B cell (primary cell): Measurements from ENCODE around the gene CCNG1. TPM values are rescaled to one million over a fixed set of nuclear protein-coding genes. Genes with fewer than 3 reads are reported as not detected.
"Not testable (repeated sequence)": the region's sequence is repeated elsewhere in the genome, so short reads cannot be mapped to it uniquely, and the experiment has no call there.

Experiments used
- ATAC-seq: fragments of 200-7000 bp; cut with Tn5 transposase; one replicate; pipeline ENCODE4 v1.10.0; 2021; ENCODE audit warnings: low read depth, mild to moderate bottlenecking, moderate number of reproducible peaks, moderate library complexity
- CTCF ChIA-PET: fragments of 350-600 bp; sonication (Branson Sonifier 250); formaldehyde crosslinking; loops from one replicate; lab custom pipeline; 2021; ENCODE audit warnings: antibody characterized with exemption, inconsistent platforms; lab: Charles Lee
- POLR2A ChIA-PET: fragments of 350-600 bp; sonication (Branson Sonifier 250); formaldehyde crosslinking; loops from one replicate; lab custom pipeline; 2021; ENCODE audit warnings: antibody characterized with exemption; lab: Charles Lee
- DNase-seq: peaks from one replicate; pipeline ENCODE4 v3.0.0; 2013
- H2AFZ ChIP-seq: 2 replicates; pipeline ENCODE4 v1.6.1; 2012; ENCODE audit warnings: mild to moderate bottlenecking, low read depth, low read length; ENCODE audit not compliant: insufficient read depth, poor library complexity, severe bottlenecking
- H3K27ac ChIP-seq, 2 donors: 1 replicate in 1 of 2; 2 replicates in 1 of 2; pipeline ENCODE4 v1.5.1; 2012 to 2013; ENCODE audit warnings: low read length in 2 of 2, mild to moderate bottlenecking in 2 of 2, moderate library complexity in 1 of 2
- H3K27me3 ChIP-seq, 4 experiments: fragments of 200-600 bp in 1 of 4; sonication (generic) in 1 of 4; replicated peaks in 1 of 4; 1 replicate in 2 of 4; 2 replicates in 2 of 4; pipeline versions ENCODE4 v1.6.1 to v1.7.0; 2013 to 2016; ENCODE audit warnings: low read length in 3 of 4, mild to moderate bottlenecking in 2 of 4, mixed read lengths in 1 of 4, moderate library complexity in 1 of 4; ENCODE audit not compliant: insufficient read depth in 4 of 4, control insufficient read depth in 3 of 4; ENCODE audit errors: control extremely low read depth in 1 of 4
- H3K36me3 ChIP-seq, 2 experiments: replicated peaks in 1 of 2; 1 replicate in 1 of 2; 2 replicates in 1 of 2; pipeline versions ENCODE4 v1.6.1 to v1.7.1; 2013; ENCODE audit warnings: low read length in 1 of 2; ENCODE audit not compliant: insufficient read depth in 2 of 2, control insufficient read depth in 1 of 2; ENCODE audit errors: control extremely low read depth in 1 of 2, extremely low read depth in 1 of 2
- H3K4me1 ChIP-seq, 2 donors: fragments of 200-600 bp in 1 of 2; sonication (generic) in 1 of 2; 1 replicate in 1 of 2; 2 replicates in 1 of 2; pipeline versions ENCODE4 v1.5.1 to v1.6.1; 2013 to 2017; ENCODE audit warnings: low read length in 2 of 2; ENCODE audit not compliant: control insufficient read depth in 2 of 2, insufficient read depth in 2 of 2
- H3K4me2 ChIP-seq: replicated peaks from 2 replicates; pipeline ENCODE3; 2012; ENCODE audit warnings: mild to moderate bottlenecking, low read depth, low read length; ENCODE audit not compliant: poor library complexity, severe bottlenecking
- H3K4me3 ChIP-seq, 5 experiments: fragments of 200-600 bp in 1 of 5; sonication (generic) in 1 of 5; 1 replicate in 3 of 5; 2 replicates in 2 of 5; pipeline versions ENCODE4 v1.5.1 to v1.7.0; 2011 to 2016; ENCODE audit warnings: low read length in 4 of 5, mild to moderate bottlenecking in 4 of 5, low read depth in 2 of 5, control low read depth in 1 of 5, moderate library complexity in 1 of 5; ENCODE audit not compliant: insufficient read depth in 1 of 5; ENCODE audit errors: control extremely low read depth in 1 of 5, extremely low read depth in 1 of 5
- H3K79me2 ChIP-seq: fragments of 200-600 bp; sonication (generic); one replicate; pipeline ENCODE4 v1.6.0; 2016; ENCODE audit warnings: low read length; ENCODE audit not compliant: control insufficient read depth, insufficient read depth
- H3K9ac ChIP-seq: fragments of 200-600 bp; sonication (generic); 2 replicates; pipeline ENCODE4 v1.6.1; 2017; ENCODE audit warnings: mild to moderate bottlenecking, low read length, moderate library complexity
- H3K9me3 ChIP-seq, 3 donors: one replicate each; pipeline versions ENCODE4 v1.6.1 to v1.7.1; 2013; ENCODE audit warnings: low read length in 2 of 3; ENCODE audit not compliant: control insufficient read depth in 2 of 3, insufficient read depth in 1 of 3; ENCODE audit errors: control extremely low read depth in 1 of 3
- H4K20me1 ChIP-seq: 2 replicates; pipeline ENCODE4 v1.6.0; 2012; ENCODE audit warnings: mild to moderate bottlenecking, low read length; ENCODE audit not compliant: insufficient read depth, control insufficient read depth, poor library complexity, severe bottlenecking
- H3K27ac Mint-ChIP-seq: one replicate; pipeline ENCODE4 v1.8.0; 2021; ENCODE audit warnings: mixed read lengths
- H3K27me3 Mint-ChIP-seq: one replicate; pipeline ENCODE4 v1.8.0; 2021; ENCODE audit warnings: mixed read lengths
- H3K4me1 Mint-ChIP-seq: one replicate; pipeline ENCODE4 v1.8.0; 2021; ENCODE audit warnings: mixed read lengths
- H3K4me3 Mint-ChIP-seq: one replicate; pipeline ENCODE4 v1.8.0; 2021; ENCODE audit warnings: mixed read lengths
- H3K9me3 Mint-ChIP-seq: one replicate; pipeline ENCODE4 v1.8.0; 2022; ENCODE audit warnings: mixed read lengths; ENCODE audit not compliant: insufficient read depth
- CTCF ChIP-seq: fragments of 200-600 bp; IDR thresholded peaks from one replicate; pipeline ENCODE4 v1.8.0; 2022; ENCODE audit warnings: antibody characterized with exemption, mild to moderate bottlenecking
- EZH2 ChIP-seq: IDR thresholded peaks from 2 replicates; pipeline ENCODE4 v1.6.1; 2012; ENCODE audit warnings: borderline replicate concordance, low read depth, mild to moderate bottlenecking, moderate library complexity, low read length; ENCODE audit not compliant: insufficient read depth, poor library complexity, severe bottlenecking
- WGBS: methylation state at CpG from one replicate; pipeline ENCODE4 v1.1.5; 2013; ENCODE audit warnings: missing lambda C conversion rate; ENCODE audit not compliant: insufficient coverage; 5-methylcytosine and 5-hydroxymethylcytosine counted together
- intact Hi-C: fragments of 100-400 bp; cut with micrococcal nuclease; formaldehyde crosslinking; loops from one replicate; pipeline ENCODE4 v1.10.0; 2022
- polyA plus RNA-seq: library from polyadenylated mRNA; depleted of rRNA; stranded (reverse); fragments of >200 nt; gene quantifications from 2 replicates; pipeline ENCODE4 v1.2.3, GENCODE V29; 2012
- total RNA-seq, 2 donors: library from RNA; stranded (reverse); fragments of 120-200 nt in 1 of 2; gene quantifications; 1 replicate in 1 of 2; 2 replicates in 1 of 2; pipeline versions ENCODE4 v1.2.3 to v1.2.4, GENCODE V29; 2013 to 2022

The CCNG1 gene
- total and polyA plus RNA-seq, 2 donors (not counting 1 experiment from before 2014, with no cell fraction given), result 29.0 to 80.1 TPM

GRCh38 chr5:163395792-163396191, 41.6 kb upstream of the CCNG1 start:
- Histone ChIP-seq H4K20me1 (no peaks in the 10 kb centered on the region), H3K4me1 (no peaks in the 10 kb centered on the region), H3K27ac (no peak overlapping the region), H3K4me2 (no peak overlapping the region), H3K4me3 (no peak overlapping the region), H3K9me3 (no peaks in the 10 kb centered on the region), H3K79me2 (no peaks in the 10 kb centered on the region), H3K27me3 (peaks cover 0 to 3% (median 0%) of the 10 kb centered on the region in 4 experiments), H3K36me3 (no peaks in the 10 kb centered on the region), H3K9ac (no peak overlapping the region), H2AFZ (no peak overlapping the region)
- CTCF ChIA-PET, result interaction anchor here (1.5 kb wide), 1 partner anchor 9 kb away, joined by 3 read pairs; no protein-coding TSS in a partner anchor
- TF ChIP-seq CTCF, result no peak
- no peak for TF ChIP-seq EZH2
- intact Hi-C loops, result no loop called here
- H3K27me3 Mint-ChIP-seq, result peaks cover 41% of the 10 kb centered on the region
- no peak overlapping the region for H3K4me3 Mint-ChIP-seq
- no peaks in the 10 kb centered on the region for H3K4me1 Mint-ChIP-seq
- POLR2A ChIA-PET, result no interaction called here
- DNase-seq (no peak), ATAC-seq (no peak)
- no peak overlapping the region for H3K27ac Mint-ChIP-seq
- H3K9me3 Mint-ChIP-seq, result no peaks in the 10 kb centered on the region
- no CpG with 5 or more reads among the region's 2 CpGs for WGBS

- H3K4me1 Mint-ChIP-seq, H3K4me3 Mint-ChIP-seq, H3K4me2 ChIP-seq, H2AFZ ChIP-seq, H4K20me1 ChIP-seq, H3K27ac ChIP-seq, H3K79me2 ChIP-seq, H3K9me3 ChIP-seq, POLR2A ChIA-PET, H3K4me3 ChIP-seq, H3K9ac ChIP-seq, H3K27ac Mint-ChIP-seq, ATAC-seq, intact Hi-C loops, H3K27me3 ChIP-seq, H3K4me1 ChIP-seq, H3K36me3 ChIP-seq, H3K9me3 Mint-ChIP-seq, DNase-seq: not testable (repeated sequence)
- WGBS, result no CpG with 5 or more reads among the region's 9 CpGs
- CTCF ChIA-PET, result interaction anchor here (1.5 to 3.6 kb wide), 2 partner anchors 8 to 11 kb away, joined by 3 to 22 read pairs; no protein-coding TSS in a partner anchor
- peaks cover 32% of the 10 kb centered on the region for H3K27me3 Mint-ChIP-seq
Observed at GRCh38 chr5:163396818-163397340, 40.5 kb upstream of the CCNG1 start.
